ENCODE results near the gene PTPN4.
A peak's percentile ranks its signal among the peaks of the same experiment; 100 is the strongest.

PTPN4 gene, protein sequence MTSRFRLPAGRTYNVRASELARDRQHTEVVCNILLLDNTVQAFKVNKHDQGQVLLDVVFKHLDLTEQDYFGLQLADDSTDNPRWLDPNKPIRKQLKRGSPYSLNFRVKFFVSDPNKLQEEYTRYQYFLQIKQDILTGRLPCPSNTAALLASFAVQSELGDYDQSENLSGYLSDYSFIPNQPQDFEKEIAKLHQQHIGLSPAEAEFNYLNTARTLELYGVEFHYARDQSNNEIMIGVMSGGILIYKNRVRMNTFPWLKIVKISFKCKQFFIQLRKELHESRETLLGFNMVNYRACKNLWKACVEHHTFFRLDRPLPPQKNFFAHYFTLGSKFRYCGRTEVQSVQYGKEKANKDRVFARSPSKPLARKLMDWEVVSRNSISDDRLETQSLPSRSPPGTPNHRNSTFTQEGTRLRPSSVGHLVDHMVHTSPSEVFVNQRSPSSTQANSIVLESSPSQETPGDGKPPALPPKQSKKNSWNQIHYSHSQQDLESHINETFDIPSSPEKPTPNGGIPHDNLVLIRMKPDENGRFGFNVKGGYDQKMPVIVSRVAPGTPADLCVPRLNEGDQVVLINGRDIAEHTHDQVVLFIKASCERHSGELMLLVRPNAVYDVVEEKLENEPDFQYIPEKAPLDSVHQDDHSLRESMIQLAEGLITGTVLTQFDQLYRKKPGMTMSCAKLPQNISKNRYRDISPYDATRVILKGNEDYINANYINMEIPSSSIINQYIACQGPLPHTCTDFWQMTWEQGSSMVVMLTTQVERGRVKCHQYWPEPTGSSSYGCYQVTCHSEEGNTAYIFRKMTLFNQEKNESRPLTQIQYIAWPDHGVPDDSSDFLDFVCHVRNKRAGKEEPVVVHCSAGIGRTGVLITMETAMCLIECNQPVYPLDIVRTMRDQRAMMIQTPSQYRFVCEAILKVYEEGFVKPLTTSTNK

GRCh38 chr2:119759451-119760236 is at the start of gene PTPN4:
PTPN4 (plus strand) TSS chr2:119759922; CDS start chr2:119809854, 49,932 bp downstream.
- peak; percentile 97 for DNase-seq (ENCODE audit: low spot score)

DNA sequence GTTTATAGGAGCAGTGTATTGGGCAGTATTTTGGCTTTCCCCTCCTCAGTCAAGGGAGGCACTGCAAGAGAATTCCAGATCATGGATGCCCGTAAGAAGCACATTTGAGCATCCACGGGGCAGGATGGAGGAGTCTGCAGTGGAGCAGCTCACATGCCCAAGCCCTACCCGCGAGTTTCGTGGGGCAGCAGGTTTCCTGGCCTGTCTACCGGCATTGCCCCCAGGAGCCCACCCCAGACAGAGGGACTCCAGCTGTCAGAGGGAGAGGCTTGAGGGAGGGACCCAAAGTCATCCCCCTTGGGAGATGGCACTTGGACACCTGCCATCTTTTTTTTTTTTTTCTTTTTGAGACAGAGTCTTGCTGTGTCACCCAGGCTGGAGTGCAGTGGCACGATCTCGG is 49.4 kb upstream of the PTPN4 start:
- no peak for DNase-seq (ENCODE audit: low spot score)

GRCh38 chr2:119711352-119711751 is 48.4 kb upstream of the PTPN4 start:
- no peak for DNase-seq (ENCODE audit: low spot score)

GRCh38 chr2:119712571-119712970 is 47.2 kb upstream of the PTPN4 start:
- no peak for DNase-seq (ENCODE audit: low spot score)

DNA sequence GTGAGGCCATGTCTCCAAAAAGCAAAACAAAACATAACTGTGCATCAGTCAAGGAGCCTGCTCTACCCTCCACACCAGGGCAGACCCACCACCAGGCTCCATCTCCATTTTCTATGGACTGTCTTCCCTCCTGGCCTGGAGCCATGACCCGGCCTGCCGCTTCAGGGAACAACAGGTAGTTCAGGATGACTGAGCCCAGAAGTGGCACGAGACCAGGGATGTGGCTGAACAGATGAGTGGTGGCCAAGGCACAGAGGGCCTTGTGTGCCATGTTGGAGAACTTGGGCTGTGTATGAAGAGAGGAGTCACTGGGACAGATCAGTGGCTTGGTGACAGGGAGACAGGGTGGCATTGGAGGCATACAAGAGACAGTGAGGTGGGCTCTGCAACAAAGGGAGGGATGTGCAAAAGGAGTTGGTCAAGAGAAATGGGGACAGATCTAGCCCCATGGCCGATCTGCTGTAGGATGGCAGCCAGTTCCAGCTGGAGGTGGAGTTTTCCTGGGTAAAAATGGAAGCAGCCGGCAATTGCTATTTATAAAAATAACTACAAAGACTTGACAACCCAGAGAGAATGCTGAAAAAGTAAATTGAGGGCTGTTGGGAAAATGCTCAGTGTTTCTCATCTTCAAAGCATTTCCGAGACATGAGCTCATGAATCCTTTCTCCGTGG is 45.8 kb upstream of the PTPN4 start:
- no peak for DNase-seq (ENCODE audit: low spot score)

DNA sequence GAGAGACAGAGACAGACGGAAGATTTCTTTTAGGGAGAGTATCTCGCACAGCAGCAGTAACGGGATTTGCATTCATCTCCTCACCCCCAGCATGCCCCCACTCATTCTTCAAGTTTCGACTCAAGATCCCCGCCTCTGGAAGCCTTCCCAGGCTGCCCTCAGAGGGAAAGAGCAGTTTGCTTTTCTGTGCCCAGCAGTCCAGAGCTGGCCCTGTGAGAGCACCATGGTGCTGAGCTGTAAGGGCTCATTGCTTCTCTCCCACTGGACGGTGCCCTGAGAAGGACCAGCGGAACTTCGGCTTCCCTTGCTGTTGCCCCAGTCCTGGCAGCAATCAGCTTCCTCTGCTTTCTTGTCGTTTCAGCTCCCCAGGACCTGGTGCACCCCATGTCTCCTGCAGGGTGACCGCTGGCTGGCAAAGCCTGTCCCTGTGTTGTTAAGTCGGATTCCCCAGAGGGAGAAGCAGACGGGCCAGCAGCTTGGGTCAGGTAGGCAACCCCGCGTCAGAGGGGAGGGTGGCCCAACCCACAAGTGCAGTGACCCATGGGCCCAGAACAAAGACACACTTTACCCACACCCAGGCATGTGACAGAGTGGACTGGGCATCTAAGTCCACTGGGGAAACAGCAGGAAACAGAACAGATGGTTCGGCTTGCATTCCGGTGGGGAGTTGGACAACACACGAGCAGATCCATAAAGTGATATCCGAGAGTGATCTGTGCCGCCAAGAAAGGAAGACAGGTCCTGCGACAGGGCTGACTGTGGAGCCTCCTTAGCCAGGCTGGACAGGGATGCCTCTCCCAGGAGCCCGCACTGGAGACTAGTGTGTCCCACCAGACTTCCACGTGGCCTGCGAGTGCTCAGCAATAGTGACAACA is 44.1 kb upstream of the PTPN4 start:
- DNase-seq (ENCODE audit: low spot score): no peak

- no peak for DNase-seq (ENCODE audit: low spot score)
These were observed 43.4 kb upstream of the PTPN4 start for GRCh38 chr2:119716284-119716672.

- no peak for DNase-seq (ENCODE audit: low spot score)
These were observed 41.0 kb upstream of the PTPN4 start for GRCh38 chr2:119718501-119719260.

DNA sequence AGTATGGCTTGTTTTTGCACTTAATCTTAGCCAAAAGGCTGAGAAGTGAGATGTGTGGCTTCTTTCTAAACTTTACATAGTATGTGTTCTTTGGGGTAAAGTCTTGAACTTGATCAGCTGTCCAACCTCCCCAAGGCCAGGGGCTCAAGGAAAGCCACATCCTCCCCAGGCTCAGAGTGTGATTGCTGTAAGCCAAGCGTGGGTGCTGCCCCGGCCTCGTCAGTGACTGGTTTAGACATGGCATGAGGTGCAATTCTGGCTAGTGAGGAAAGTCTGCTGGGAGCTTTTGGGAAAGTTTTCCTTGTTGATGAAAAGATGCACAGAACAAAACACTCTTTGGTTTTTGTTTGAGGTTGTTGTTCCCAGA is 40.5 kb upstream of the PTPN4 start:
- no peak for DNase-seq (ENCODE audit: low spot score)

DNA sequence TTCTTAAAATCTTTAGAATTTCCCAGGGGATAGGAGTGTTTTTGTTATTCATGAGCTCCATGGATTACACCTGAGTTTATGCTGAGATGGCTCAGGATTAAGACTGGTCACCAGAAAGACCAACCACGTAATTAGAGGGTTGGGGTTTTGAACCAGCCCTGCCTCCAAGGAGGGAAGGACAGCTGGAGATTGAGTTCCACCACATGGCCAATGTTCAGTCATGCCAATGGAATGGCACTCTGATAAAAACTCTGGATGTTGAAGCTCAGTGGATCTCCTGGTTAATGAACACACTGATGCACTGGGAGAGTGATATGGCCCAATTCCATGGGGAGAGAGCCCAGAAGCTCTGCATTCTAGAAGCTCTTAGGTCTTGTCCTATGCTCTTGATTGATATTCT is 38.7 kb upstream of the PTPN4 start:
- no peak for DNase-seq (ENCODE audit: low spot score)

- DNase-seq (ENCODE audit: low spot score): no peak
These were observed 38.3 kb upstream of the PTPN4 start for GRCh38 chr2:119721462-119721861.

- DNase-seq (ENCODE audit: low spot score): no peak
These were observed 37.8 kb upstream of the PTPN4 start for GRCh38 chr2:119721904-119722303.

DNA sequence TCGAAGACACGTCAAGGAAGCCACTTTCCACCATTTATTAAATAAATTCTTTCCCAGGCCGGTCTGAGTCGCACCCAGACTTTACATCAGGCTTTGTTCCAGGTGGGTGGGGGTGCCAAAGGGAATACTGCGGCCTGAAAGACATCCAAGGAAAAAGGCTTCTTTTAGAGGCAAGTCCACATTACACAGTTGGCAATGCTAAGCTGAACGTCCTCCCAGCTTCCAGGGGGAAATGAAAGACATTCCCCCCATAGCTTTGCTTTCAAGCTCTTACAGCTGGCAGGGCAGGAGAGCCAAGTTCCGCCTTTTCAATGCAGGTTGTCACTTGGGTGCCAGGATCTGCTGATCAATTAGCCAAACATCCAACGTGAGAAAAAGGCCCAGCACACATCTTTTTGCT is 36.5 kb upstream of the PTPN4 start:
- peak; percentile 54 for DNase-seq (ENCODE audit: low spot score)

DNA sequence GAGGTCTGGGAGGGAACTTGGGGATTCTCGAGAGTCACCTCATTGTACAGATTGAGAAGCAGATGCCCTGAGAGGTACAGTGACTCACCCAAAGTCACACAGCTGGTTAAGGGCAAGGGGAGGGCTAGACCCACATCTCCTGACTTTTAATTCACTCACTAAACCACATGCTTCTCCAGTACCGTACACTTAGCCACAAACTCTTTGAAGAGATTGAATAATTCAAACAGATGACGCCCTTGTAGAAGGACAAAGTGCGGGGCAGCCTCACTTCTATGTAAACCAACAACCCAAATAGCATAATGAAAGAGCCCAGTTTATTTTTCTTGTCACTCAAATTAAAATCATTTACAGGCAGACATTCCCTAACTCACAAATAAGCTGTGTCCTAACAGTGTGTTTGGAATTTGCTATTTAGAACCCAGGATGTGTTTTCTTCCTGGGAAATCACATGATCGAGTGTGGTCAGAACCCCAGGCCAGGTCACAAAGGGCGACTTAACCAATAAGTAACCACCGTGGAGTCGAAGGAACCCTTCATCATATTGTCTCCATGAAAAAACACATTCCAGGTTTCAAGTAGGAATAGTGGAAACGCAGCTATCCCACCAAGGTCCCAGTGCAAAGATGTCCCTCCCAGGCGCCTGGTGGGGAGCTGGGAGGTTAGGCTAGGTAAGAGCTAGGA is 35.8 kb upstream of the PTPN4 start:
- DNase-seq (ENCODE audit: low spot score): no peak

GRCh38 chr2:119724656-119725485 is 34.9 kb upstream of the PTPN4 start:
- DNase-seq (ENCODE audit: low spot score): no peak

- no peak for DNase-seq (ENCODE audit: low spot score)
These were observed 32.2 kb upstream of the PTPN4 start for GRCh38 chr2:119727493-119727892.

GRCh38 chr2:119728421-119728820 is 31.3 kb upstream of the PTPN4 start:
- DNase-seq (ENCODE audit: low spot score): no peak

GRCh38 chr2:119730671-119731177 is 29.0 kb upstream of the PTPN4 start:
- no peak for DNase-seq (ENCODE audit: low spot score)
